Liver (tissue), 9 donors: ENCODE measurements around the gene TMEM236. TPM values are rescaled to one million over a fixed set of nuclear protein-coding genes. Genes with fewer than 3 reads are reported as not detected.

Experiments
- DNase-seq: peaks from one replicate; pipeline ENCODE4 v3.0.0-alpha.2; 2017; ENCODE audit warnings: low spot score
- H3K27ac ChIP-seq, 2 donors: one replicate each; pipeline ENCODE4 v1.7.0; 2013; ENCODE audit warnings: inconsistent platforms in 2 of 2, low read length in 2 of 2, control low read depth in 1 of 2, low read depth in 1 of 2, mild to moderate bottlenecking in 1 of 2
- H3K27me3 ChIP-seq, 4 donors: one replicate each; pipeline versions ENCODE4 v1.6.1 to v1.7.0; 2013; ENCODE audit warnings: low read length in 3 of 4, inconsistent platforms in 1 of 4, mild to moderate bottlenecking in 1 of 4, moderate library complexity in 1 of 4; ENCODE audit not compliant: control insufficient read depth in 4 of 4, insufficient read depth in 4 of 4
- H3K36me3 ChIP-seq, 4 donors: one replicate each; pipeline versions ENCODE4 v1.6.1 to v1.7.0; 2013; ENCODE audit warnings: low read length in 3 of 4, mild to moderate bottlenecking in 3 of 4, low read depth in 1 of 4, moderate library complexity in 1 of 4; ENCODE audit not compliant: control insufficient read depth in 4 of 4, insufficient read depth in 3 of 4
- H3K4me1 ChIP-seq, 4 donors: one replicate each; pipeline versions ENCODE4 v1.6.1 to v1.7.0; 2013; ENCODE audit warnings: low read length in 3 of 4, mild to moderate bottlenecking in 3 of 4, moderate library complexity in 1 of 4; ENCODE audit not compliant: control insufficient read depth in 4 of 4, insufficient read depth in 4 of 4
- H3K4me3 ChIP-seq, 3 donors: one replicate each; pipeline versions ENCODE4 v1.6.1 to v1.7.0; 2013; ENCODE audit warnings: low read length in 3 of 3, control low read depth in 1 of 3, low read depth in 1 of 3, mild to moderate bottlenecking in 1 of 3
- H3K9ac ChIP-seq, 2 donors: one replicate each; pipeline ENCODE4 v1.7.0; 2013; ENCODE audit warnings: low read length in 2 of 2, mild to moderate bottlenecking in 2 of 2, moderate library complexity in 2 of 2, control low read depth in 1 of 2, low read depth in 1 of 2
- H3K9me3 ChIP-seq, 4 donors: one replicate each; pipeline versions ENCODE4 v1.6.1 to v1.7.0; 2013; ENCODE audit warnings: low read length in 3 of 4; ENCODE audit not compliant: control insufficient read depth in 4 of 4
- FOXA1 ChIP-seq: IDR thresholded peaks from 2 replicates; pipeline ENCODE4 v1.6.1; 2016; ENCODE audit warnings: antibody characterized with exemption
- FOXA2 ChIP-seq: IDR thresholded peaks from 2 replicates; pipeline ENCODE4 v1.6.1; 2016; ENCODE audit warnings: antibody characterized with exemption
- GABPA ChIP-seq, 2 donors: IDR thresholded peaks in 1 of 2; conservative IDR thresholded peaks in 1 of 2; 2 replicates each; pipeline ENCODE4 v1.6.1; 2016; ENCODE audit warnings: antibody characterized with exemption in 2 of 2, mild to moderate bottlenecking in 1 of 2, moderate library complexity in 1 of 2
- HNF4A ChIP-seq, 2 donors: conservative IDR thresholded peaks; 2 replicates each; pipeline ENCODE4 v1.6.1; 2016; ENCODE audit warnings: antibody characterized with exemption in 2 of 2, mild to moderate bottlenecking in 2 of 2
- HNF4G ChIP-seq: IDR thresholded peaks from 2 replicates; pipeline ENCODE4 v1.6.1; 2016; ENCODE audit warnings: antibody characterized with exemption
- RAD21 ChIP-seq, 2 donors: IDR thresholded peaks; 2 replicates each; pipeline ENCODE4 v1.6.1; 2016; ENCODE audit warnings: antibody characterized with exemption in 2 of 2, mild to moderate bottlenecking in 2 of 2
- RXRA ChIP-seq, 2 donors: IDR thresholded peaks; 2 replicates each; pipeline ENCODE4 v1.6.1; 2017 to 2018; ENCODE audit warnings: antibody characterized with exemption in 2 of 2, mild to moderate bottlenecking in 1 of 2
- SP1 ChIP-seq: IDR thresholded peaks from 2 replicates; pipeline ENCODE4 v1.6.1; 2018; ENCODE audit warnings: antibody characterized with exemption, mild to moderate bottlenecking
- YY1 ChIP-seq: IDR thresholded peaks from 2 replicates; pipeline ENCODE4 v1.6.1; 2016; ENCODE audit warnings: antibody characterized with exemption, mild to moderate bottlenecking
- ZBTB33 ChIP-seq: IDR thresholded peaks from 2 replicates; pipeline ENCODE4 v1.6.1; 2016; ENCODE audit warnings: antibody characterized with exemption
- WGBS: extraction: QIAGEN DNeasy Blood & Tissue Kit; methylation state at CpG from one replicate; pipeline ENCODE4 v1.1.7; 2013; 5-methylcytosine and 5-hydroxymethylcytosine counted together
- polyA plus RNA-seq, 2 donors: library from polyadenylated mRNA; stranded (reverse) in 1 of 2; unstranded in 1 of 2; fragments of 200-250 nt in 1 of 2; fragments of >200 nt in 1 of 2; fragmentation: Nextera tagmentation in 1 of 2; extraction: Ambion mirVana in 1 of 2; gene quantifications; one replicate each; pipeline versions ENCODE4 v1.2.1 to v1.2.3, GENCODE V29; 2013 to 2015
- total RNA-seq, 2 donors: library from RNA; depleted of rRNA; stranded (reverse); fragments of >200 nt; gene quantifications; one replicate each; pipeline ENCODE4 v1.2.3, GENCODE V29; 2014
- TF ChIP-seq, protein P1 (sequence below): fragments of 150-350 bp; IDR thresholded peaks from 2 replicates; pipeline ENCODE4 v1.5.1; 2017; ENCODE audit warnings: improper control_type of control experiment, low read depth, low read length; ENCODE audit not compliant: missing input control
- TF ChIP-seq, protein P2 (sequence below): IDR thresholded peaks from 2 replicates; pipeline ENCODE4 v1.6.1; 2016; ENCODE audit warnings: antibody characterized with exemption
- donor health status: healthy.
- donor health status: healthy.
- donor health status: healthy.
- donor health status: healthy.
- donor health status: healthy.

Gene TMEM236
- total and polyA plus RNA-seq, 4 donors = 0.07 to 0.28 (median 0.12) TPM

GRCh38 chr10:17737027-17737965 lies 14.7 kb upstream of the TMEM236 start:
- Histone ChIP-seq H3K4me3 (no peak overlapping the region), H3K27ac (no peak overlapping the region), H3K36me3 (no peaks in the 10 kb centered on the region), H3K27me3 (no peaks in the 10 kb centered on the region), H3K9me3 (no peaks in the 10 kb centered on the region), H3K9ac (no peak overlapping the region), H3K4me1 (no peaks in the 10 kb centered on the region)
- TF ChIP-seq HNF4A (conservative IDR thresholded peaks at IDR 0.05) (no peak), RAD21 (IDR thresholded peaks at IDR 0.05) (peak; percentile 70 to 71), SP1 (no peak)
- TF ChIP-seq, protein P1, sequence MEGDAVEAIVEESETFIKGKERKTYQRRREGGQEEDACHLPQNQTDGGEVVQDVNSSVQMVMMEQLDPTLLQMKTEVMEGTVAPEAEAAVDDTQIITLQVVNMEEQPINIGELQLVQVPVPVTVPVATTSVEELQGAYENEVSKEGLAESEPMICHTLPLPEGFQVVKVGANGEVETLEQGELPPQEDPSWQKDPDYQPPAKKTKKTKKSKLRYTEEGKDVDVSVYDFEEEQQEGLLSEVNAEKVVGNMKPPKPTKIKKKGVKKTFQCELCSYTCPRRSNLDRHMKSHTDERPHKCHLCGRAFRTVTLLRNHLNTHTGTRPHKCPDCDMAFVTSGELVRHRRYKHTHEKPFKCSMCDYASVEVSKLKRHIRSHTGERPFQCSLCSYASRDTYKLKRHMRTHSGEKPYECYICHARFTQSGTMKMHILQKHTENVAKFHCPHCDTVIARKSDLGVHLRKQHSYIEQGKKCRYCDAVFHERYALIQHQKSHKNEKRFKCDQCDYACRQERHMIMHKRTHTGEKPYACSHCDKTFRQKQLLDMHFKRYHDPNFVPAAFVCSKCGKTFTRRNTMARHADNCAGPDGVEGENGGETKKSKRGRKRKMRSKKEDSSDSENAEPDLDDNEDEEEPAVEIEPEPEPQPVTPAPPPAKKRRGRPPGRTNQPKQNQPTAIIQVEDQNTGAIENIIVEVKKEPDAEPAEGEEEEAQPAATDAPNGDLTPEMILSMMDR = peak; percentile 50
- WGBS = 47% methylated on average over 12 of the region's 12 CpGs
- no peak for DNase-seq

DNA sequence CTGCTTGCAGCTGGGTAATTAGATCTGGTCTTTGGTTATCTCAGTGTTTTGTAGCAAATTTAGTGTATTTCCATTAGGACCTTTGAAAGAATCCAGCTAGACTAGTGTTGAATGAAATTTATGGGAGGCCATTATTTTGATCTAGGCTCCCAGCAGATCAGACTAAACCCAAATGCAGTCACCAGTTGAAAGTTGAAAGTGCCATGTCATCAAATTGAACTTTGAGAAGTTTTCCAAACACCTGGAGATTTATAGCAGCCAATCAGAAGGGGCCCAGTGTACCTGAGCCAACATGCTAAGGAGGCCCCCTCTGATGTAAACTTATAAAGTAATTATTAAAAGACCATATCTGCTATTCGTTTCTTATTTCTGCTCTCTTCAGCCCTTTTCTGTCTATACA lies 11.3 kb upstream of the TMEM236 start:
- H3K9me3 ChIP-seq = no peaks in the 10 kb centered on the region
- H3K27ac ChIP-seq = no peak overlapping the region
- no peak overlapping the region for H3K4me3 ChIP-seq
- no peaks in the 10 kb centered on the region for H3K36me3 ChIP-seq
- 89% methylated on average over 1 of the region's 1 CpG for WGBS
- no peaks in the 10 kb centered on the region for H3K4me1 ChIP-seq
- no peaks in the 10 kb centered on the region for H3K27me3 ChIP-seq
- H3K9ac ChIP-seq = no peak overlapping the region
- TF ChIP-seq HNF4G = no peak
- TF ChIP-seq RXRA (IDR thresholded peaks at IDR 0.05) = no peak
- TF ChIP-seq, protein P2, sequence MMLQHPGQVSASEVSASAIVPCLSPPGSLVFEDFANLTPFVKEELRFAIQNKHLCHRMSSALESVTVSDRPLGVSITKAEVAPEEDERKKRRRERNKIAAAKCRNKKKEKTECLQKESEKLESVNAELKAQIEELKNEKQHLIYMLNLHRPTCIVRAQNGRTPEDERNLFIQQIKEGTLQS = no peak
- TF ChIP-seq YY1 = no peak
- no peak for TF ChIP-seq RAD21 (IDR thresholded peaks at IDR 0.05)
- TF ChIP-seq SP1 = no peak
- TF ChIP-seq ZBTB33 = no peak
- no peak for TF ChIP-seq FOXA1
- no peak for TF ChIP-seq GABPA (IDR thresholded peaks at IDR 0.05 in 1 of 2, conservative IDR thresholded peaks at IDR 0.05 in 1 of 2)
- DNase-seq = no peak

GRCh38 chr10:17742918-17743317 lies 9.1 kb upstream of the TMEM236 start:
- WGBS = 22% methylated on average over 14 of the region's 14 CpGs
- no peaks in the 10 kb centered on the region for H3K9me3 ChIP-seq
- peak; percentile 80 for DNase-seq
- no peak overlapping the region for H3K27ac ChIP-seq
- H3K9ac ChIP-seq = no peak overlapping the region
- no peaks in the 10 kb centered on the region for H3K36me3 ChIP-seq
- no peaks in the 10 kb centered on the region for H3K4me1 ChIP-seq
- no peak overlapping the region for H3K4me3 ChIP-seq
- H3K27me3 ChIP-seq = no peaks in the 10 kb centered on the region
- TF ChIP-seq RXRA (IDR thresholded peaks at IDR 0.05) (no peak), HNF4A (conservative IDR thresholded peaks at IDR 0.05) (no peak), FOXA2 (no peak), RAD21 (IDR thresholded peaks at IDR 0.05) (peak; percentile 67 to 75)
- TF ChIP-seq, protein P1 = peak; percentile 90
